Ectodermal cell (in vitro differentiated cells): ENCODE results near the gene LYRM7.

Experiments
- H3K27ac ChIP-seq: 2 replicates; pipeline ENCODE4 v1.7.0; 2013; ENCODE audit warnings: mild to moderate bottlenecking, low read depth, low read length; ENCODE audit not compliant: insufficient read depth, poor library complexity, severe bottlenecking
- H3K27me3 ChIP-seq: 2 replicates; pipeline ENCODE4 v1.7.0; 2013; ENCODE audit warnings: mild to moderate bottlenecking, low read length; ENCODE audit not compliant: insufficient read depth, control insufficient read depth, poor library complexity, severe bottlenecking
- H3K36me3 ChIP-seq: one replicate; pipeline ENCODE4 v1.7.0; 2013; ENCODE audit warnings: low read length; ENCODE audit not compliant: control insufficient read depth, insufficient read depth
- H3K4me1 ChIP-seq: one replicate; pipeline ENCODE4 v1.7.0; 2013; ENCODE audit warnings: low read length; ENCODE audit not compliant: control insufficient read depth, insufficient read depth
- H3K4me3 ChIP-seq: 2 replicates; pipeline ENCODE4 v1.7.0; 2013; ENCODE audit warnings: low read depth, low read length, control low read depth; ENCODE audit not compliant: insufficient read depth
- H3K9me3 ChIP-seq: 2 replicates; pipeline ENCODE4 v1.7.0; 2013; ENCODE audit warnings: mild to moderate bottlenecking, low read length, moderate library complexity; ENCODE audit not compliant: control insufficient read depth
- WGBS, 2 experiments: methylation state at CpG; one replicate each; pipeline ENCODE4 v1.1.7; 2013; ENCODE audit warnings: missing lambda C conversion rate in 2 of 2; 5-methylcytosine and 5-hydroxymethylcytosine counted together

Gene LYRM7

GRCh38 chr5:131214609-131215227, 44.0 kb downstream of the LYRM7 start:
- H3K27me3 ChIP-seq, result no peaks in the 10 kb centered on the region
- no peaks in the 10 kb centered on the region for H3K36me3 ChIP-seq
- H3K4me3 ChIP-seq, result no peak overlapping the region
- H3K9me3 ChIP-seq, result no peaks in the 10 kb centered on the region
- 80 to 91% methylated on average over 3 of the region's 3 CpGs for WGBS, 2 experiments
- no peaks in the 10 kb centered on the region for H3K4me1 ChIP-seq
- no peak overlapping the region for H3K27ac ChIP-seq

GRCh38 chr5:131217791-131218190, 47.0 kb downstream of the LYRM7 start:
- no peaks in the 10 kb centered on the region for H3K27me3 ChIP-seq
- no peaks in the 10 kb centered on the region for H3K4me1 ChIP-seq
- no peak overlapping the region for H3K4me3 ChIP-seq
- H3K9me3 ChIP-seq, result no peaks in the 10 kb centered on the region
- H3K36me3 ChIP-seq, result no peaks in the 10 kb centered on the region
- WGBS, 2 experiments, result 95 to 96% methylated on average over 4 of the region's 4 CpGs
- no peak overlapping the region for H3K27ac ChIP-seq

GRCh38 chr5:131218392-131218791, 47.6 kb downstream of the LYRM7 start:
- H3K4me1 ChIP-seq, result no peaks in the 10 kb centered on the region
- no peaks in the 10 kb centered on the region for H3K9me3 ChIP-seq
- H3K36me3 ChIP-seq, result no peaks in the 10 kb centered on the region
- no peaks in the 10 kb centered on the region for H3K27me3 ChIP-seq
- no peak overlapping the region for H3K4me3 ChIP-seq
- no peak overlapping the region for H3K27ac ChIP-seq
- WGBS, 2 experiments, result 95 to 98% methylated on average over 1 to 2 of the region's 4 CpGs

- Histone ChIP-seq H3K9me3 (no peaks in the 10 kb centered on the region), H3K27ac (no peak overlapping the region), H3K4me1 (no peaks in the 10 kb centered on the region), H3K4me3 (no peak overlapping the region), H3K27me3 (no peaks in the 10 kb centered on the region), H3K36me3 (no peaks in the 10 kb centered on the region)
- 92 to 95% methylated on average over 7 of the region's 7 CpGs for WGBS, 2 experiments
Measured at GRCh38 chr5:131220566-131220965, 49.8 kb downstream of the LYRM7 start.

- Histone ChIP-seq H3K4me3 (no peak overlapping the region), H3K9me3 (no peaks in the 10 kb centered on the region), H3K27ac (no peak overlapping the region), H3K36me3 (no peaks in the 10 kb centered on the region), H3K27me3 (no peaks in the 10 kb centered on the region), H3K4me1 (no peaks in the 10 kb centered on the region)
- WGBS, 2 experiments, result 93 to 95% methylated on average over 9 to 10 of the region's 10 CpGs
Measured at GRCh38 chr5:131221008-131221703, 50.4 kb downstream of the LYRM7 start.

GRCh38 chr5:131221888-131222287, 51.1 kb downstream of the LYRM7 start:
- Histone ChIP-seq H3K9me3 (no peaks in the 10 kb centered on the region), H3K27ac (no peak overlapping the region), H3K27me3 (no peaks in the 10 kb centered on the region), H3K4me3 (no peak overlapping the region), H3K4me1 (no peaks in the 10 kb centered on the region), H3K36me3 (no peaks in the 10 kb centered on the region)

GRCh38 chr5:131222731-131223130, 52.0 kb downstream of the LYRM7 start:
- no peaks in the 10 kb centered on the region for H3K4me1 ChIP-seq
- H3K27ac ChIP-seq, result no peak overlapping the region
- H3K27me3 ChIP-seq, result no peaks in the 10 kb centered on the region
- no peaks in the 10 kb centered on the region for H3K9me3 ChIP-seq
- H3K36me3 ChIP-seq, result no peaks in the 10 kb centered on the region
- no peak overlapping the region for H3K4me3 ChIP-seq

- Histone ChIP-seq H3K36me3 (no peaks in the 10 kb centered on the region), H3K4me1 (no peaks in the 10 kb centered on the region), H3K27ac (no peak overlapping the region), H3K4me3 (no peak overlapping the region), H3K9me3 (no peaks in the 10 kb centered on the region), H3K27me3 (no peaks in the 10 kb centered on the region)
- 87 to 92% methylated on average over 2 of the region's 2 CpGs for WGBS, 2 experiments
Measured at GRCh38 chr5:131223751-131224386, 53.1 kb downstream of the LYRM7 start.

GRCh38 chr5:131224387-131225201, 53.9 kb downstream of the LYRM7 start:
- H3K27ac ChIP-seq, result no peak overlapping the region
- H3K36me3 ChIP-seq, result no peaks in the 10 kb centered on the region
- H3K27me3 ChIP-seq, result no peaks in the 10 kb centered on the region
- no peak overlapping the region for H3K4me3 ChIP-seq
- WGBS, 2 experiments, result 95 to 96% methylated on average over 6 of the region's 6 CpGs
- no peaks in the 10 kb centered on the region for H3K4me1 ChIP-seq
- no peaks in the 10 kb centered on the region for H3K9me3 ChIP-seq
